Activated naive CD8-positive, alpha-beta T cell treated with anti-CD3 and anti-CD28 coated beads, Interleukin-2, amount 10 ng/mL, durations not matched to agents 7 days and 5 days (primary cell): Measurements from ENCODE around the gene SLMAP. TPM values are rescaled to one million over a fixed set of nuclear protein-coding genes. Genes with fewer than 3 reads are reported as not detected.

Experiments used
- ATAC-seq: fragments of 150-1000 bp; cut with Tn5 transposase; one replicate; pipeline ENCODE4 v1.10.0; 2021; ENCODE audit warnings: low read depth, moderate library complexity
- POLR2A ChIA-PET: fragments of 350-600 bp; sonication (Branson Sonifier 250); formaldehyde crosslinking; loops from one replicate; lab custom pipeline; 2021; ENCODE audit warnings: antibody characterized with exemption; lab: Charles Lee
- DNase-seq: peaks from one replicate; pipeline ENCODE4 v3.0.0; 2021
- H3K27ac Mint-ChIP-seq: one replicate; pipeline ENCODE4 v1.8.0; 2022; ENCODE audit warnings: mild to moderate bottlenecking, mixed read lengths
- H3K27me3 Mint-ChIP-seq: one replicate; pipeline ENCODE4 v1.8.0; 2022; ENCODE audit warnings: mild to moderate bottlenecking, moderate library complexity, mixed read lengths
- H3K36me3 Mint-ChIP-seq: one replicate; pipeline ENCODE4 v1.8.0; 2021; ENCODE audit warnings: mild to moderate bottlenecking, mixed read lengths
- H3K4me1 Mint-ChIP-seq: one replicate; pipeline ENCODE4 v1.8.0; 2021; ENCODE audit warnings: mixed read lengths
- H3K4me3 Mint-ChIP-seq: one replicate; pipeline ENCODE4 v1.8.0; 2022; ENCODE audit warnings: mild to moderate bottlenecking, moderate library complexity, mixed read lengths
- H3K9me3 Mint-ChIP-seq: one replicate; pipeline ENCODE4 v1.8.0; 2021; ENCODE audit warnings: mixed read lengths
- total RNA-seq, 2 experiments: library from RNA; stranded (reverse); gene quantifications; one replicate each; pipeline ENCODE4 v1.2.3, GENCODE V29; 2021

SLMAP gene
- total RNA-seq, 2 experiments from 2014 or later, result 58.0 to 69.7 TPM

DNA sequence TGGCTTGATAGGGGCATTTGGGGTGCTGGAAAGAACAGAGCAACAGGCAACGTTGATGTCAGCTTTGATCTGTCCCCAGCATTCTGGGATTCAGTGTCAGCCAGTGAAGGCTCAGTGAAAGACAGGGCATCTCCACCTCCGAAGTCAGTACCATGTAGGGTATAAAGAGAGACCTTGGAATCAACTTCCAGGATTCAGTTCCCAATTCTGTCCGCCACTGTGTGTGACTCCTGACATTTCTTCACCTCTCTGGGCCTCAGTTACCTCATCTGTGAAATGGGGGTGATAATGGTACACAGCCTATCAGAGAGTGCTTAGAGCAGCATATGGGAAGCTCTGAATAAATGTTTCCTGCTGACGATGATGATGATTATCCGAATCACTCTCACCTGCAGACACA is 196.5 kb downstream of the SLMAP start:
- no peak overlapping the region for H3K4me3 Mint-ChIP-seq
- POLR2A ChIA-PET, result no interaction called here

DNA sequence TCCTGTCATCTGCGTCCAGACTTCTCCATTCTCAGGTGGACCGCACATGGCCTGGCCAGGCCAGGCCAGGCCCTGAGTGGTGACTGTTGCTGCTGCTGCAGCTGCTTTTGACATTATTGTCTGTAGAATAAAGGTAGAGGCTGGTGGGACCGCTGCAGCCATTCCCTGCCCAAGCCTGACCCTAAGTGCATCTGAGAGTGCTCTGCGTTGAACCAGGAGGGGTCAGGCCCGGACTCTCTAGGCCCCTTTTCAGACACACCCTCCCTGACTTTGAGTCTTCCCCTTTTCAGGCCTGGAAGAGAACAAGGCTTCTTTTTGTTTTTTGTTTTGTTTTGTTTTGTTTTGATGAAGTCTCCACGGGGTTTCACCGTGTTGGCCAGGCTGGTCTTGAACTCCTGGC is 197.5 kb downstream of the SLMAP start:
- peaks cover 2% of the 10 kb centered on the region for H3K4me1 Mint-ChIP-seq
- no peak for ATAC-seq
- DNase-seq, result no peak
- H3K4me3 Mint-ChIP-seq, result no peak overlapping the region
- H3K9me3 Mint-ChIP-seq, result no peaks in the 10 kb centered on the region
- H3K27me3 Mint-ChIP-seq, result peaks cover 3% of the 10 kb centered on the region
- H3K36me3 Mint-ChIP-seq, result no peaks in the 10 kb centered on the region
- no peak overlapping the region for H3K27ac Mint-ChIP-seq
- POLR2A ChIA-PET, result no interaction called here

More for the DNA sequence above, 196.5 kb downstream of the SLMAP start:
- ATAC-seq, result no peak
- Mint-ChIP-seq H3K27me3 (peaks cover 3% of the 10 kb centered on the region), H3K27ac (no peak overlapping the region), H3K9me3 (no peaks in the 10 kb centered on the region), H3K36me3 (no peaks in the 10 kb centered on the region), H3K4me1 (peaks cover 2% of the 10 kb centered on the region)
- DNase-seq, result no peak

DNA sequence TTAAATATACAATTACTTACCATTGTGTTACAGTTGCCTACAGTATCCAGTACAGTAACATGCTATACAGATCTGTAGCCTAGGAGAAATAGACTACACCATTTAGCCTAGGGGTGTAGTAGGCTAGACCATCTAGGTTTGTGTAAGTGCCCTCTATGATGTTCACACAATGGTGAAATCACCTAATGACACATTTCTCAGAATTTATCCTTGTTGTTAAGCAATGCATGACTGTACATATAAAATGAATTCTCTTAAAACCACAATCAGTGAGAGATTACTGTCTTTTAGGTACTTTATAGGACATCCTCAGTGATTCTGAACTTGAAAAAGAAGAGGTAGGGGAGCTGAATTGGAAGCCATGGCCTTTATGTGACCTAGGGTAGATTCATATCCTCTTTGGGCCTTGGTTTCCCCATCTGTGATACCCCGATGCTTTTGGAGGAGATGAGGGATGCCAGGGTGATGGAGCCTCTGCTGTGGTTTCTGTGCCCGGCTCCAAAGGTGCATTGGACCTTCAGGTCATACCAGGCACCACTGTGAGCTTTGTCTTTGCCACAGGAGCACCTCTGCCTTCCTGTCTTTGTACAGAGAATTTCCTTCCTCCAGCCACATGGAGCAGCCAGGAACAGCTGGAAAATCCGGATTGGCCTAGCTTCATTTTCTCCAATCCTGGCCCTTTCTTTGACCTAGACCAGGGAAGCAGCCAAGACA is 200.2 kb downstream of the SLMAP start:
- peaks cover 5% of the 10 kb centered on the region for H3K4me1 Mint-ChIP-seq
- H3K27me3 Mint-ChIP-seq, result no peaks in the 10 kb centered on the region
- POLR2A ChIA-PET, result no interaction called here
- H3K4me3 Mint-ChIP-seq, result no peak overlapping the region
- H3K27ac Mint-ChIP-seq, result no peak overlapping the region
- H3K36me3 Mint-ChIP-seq, result no peaks in the 10 kb centered on the region
- H3K9me3 Mint-ChIP-seq, result no peaks in the 10 kb centered on the region
- no peak for DNase-seq
- ATAC-seq, result no peak

DNA sequence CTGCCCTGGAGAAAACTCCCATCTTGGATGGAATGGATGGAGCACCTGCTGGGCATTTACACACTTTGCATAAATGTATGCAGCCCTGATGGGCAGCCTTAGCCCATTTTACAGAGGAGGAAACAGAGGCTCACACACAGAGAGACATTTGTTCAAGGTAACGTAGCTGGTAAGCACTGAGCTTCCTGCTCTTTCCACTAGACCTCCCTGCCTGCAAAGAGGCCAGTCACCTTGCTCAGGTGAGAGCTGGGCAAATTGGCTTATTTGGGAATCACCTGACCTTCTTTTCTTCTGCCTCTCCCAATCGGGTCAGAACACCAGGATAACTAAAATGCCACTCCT is 200.7 kb downstream of the SLMAP start:
- POLR2A ChIA-PET, result no interaction called here
- Mint-ChIP-seq H3K9me3 (no peaks in the 10 kb centered on the region), H3K27ac (no peak overlapping the region), H3K36me3 (no peaks in the 10 kb centered on the region), H3K4me1 (peaks cover 3% of the 10 kb centered on the region), H3K27me3 (no peaks in the 10 kb centered on the region), H3K4me3 (no peak overlapping the region)
- DNase-seq (no peak), ATAC-seq (no peak)

- no peaks in the 10 kb centered on the region for H3K36me3 Mint-ChIP-seq
- H3K9me3 Mint-ChIP-seq, result no peaks in the 10 kb centered on the region
- H3K4me1 Mint-ChIP-seq, result peaks cover 3% of the 10 kb centered on the region
- no peak overlapping the region for H3K27ac Mint-ChIP-seq
- ATAC-seq, result no peak
- no peak overlapping the region for H3K4me3 Mint-ChIP-seq
- POLR2A ChIA-PET, result no interaction called here
- no peak for DNase-seq
- H3K27me3 Mint-ChIP-seq, result no peaks in the 10 kb centered on the region
Observed at GRCh38 chr3:57957824-57958223, 201.7 kb downstream of the SLMAP start.

DNA sequence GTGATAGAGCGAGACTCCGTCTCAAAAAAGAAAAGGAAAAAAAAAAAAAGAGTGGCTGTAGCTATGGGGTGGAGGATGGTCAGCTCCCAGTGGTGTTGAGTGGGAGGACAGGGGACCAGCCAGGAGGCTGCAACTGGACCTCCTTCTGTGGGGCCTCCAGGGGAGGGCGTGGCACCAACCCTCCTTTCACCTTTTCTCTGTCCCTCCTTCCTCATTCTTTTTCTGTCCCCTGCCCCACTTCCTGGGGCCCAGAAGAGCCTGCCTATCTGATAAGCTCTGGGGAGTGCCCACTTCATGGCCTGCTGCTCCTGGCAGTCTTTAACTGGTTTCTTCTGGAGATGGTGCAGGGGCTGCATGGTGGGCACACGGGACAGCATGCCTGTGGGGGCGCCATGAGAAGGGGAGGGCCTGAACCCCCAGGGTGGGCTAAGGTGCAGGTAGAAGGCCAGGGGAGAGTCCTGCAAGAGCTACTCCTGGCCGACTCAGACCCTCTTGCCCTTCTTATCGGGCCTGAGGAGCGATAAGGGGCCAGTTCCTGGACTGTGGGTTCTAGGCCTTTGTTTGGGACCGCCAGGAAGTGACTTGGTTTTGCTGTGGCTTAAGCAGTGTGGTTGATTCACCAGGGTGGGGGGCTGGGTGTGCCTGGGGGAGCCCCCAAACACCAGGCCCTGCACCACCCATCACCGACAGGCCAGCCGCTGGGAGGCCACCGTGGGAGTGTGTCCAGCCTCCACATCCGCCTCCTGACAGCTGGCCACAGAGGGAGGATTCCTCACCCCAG is 202.7 kb downstream of the SLMAP start:
- no peak for ATAC-seq
- peaks cover 3% of the 10 kb centered on the region for H3K4me1 Mint-ChIP-seq
- H3K36me3 Mint-ChIP-seq, result no peaks in the 10 kb centered on the region
- no peaks in the 10 kb centered on the region for H3K9me3 Mint-ChIP-seq
- POLR2A ChIA-PET, result no interaction called here
- no peak for DNase-seq
- no peak overlapping the region for H3K4me3 Mint-ChIP-seq
- H3K27me3 Mint-ChIP-seq, result no peaks in the 10 kb centered on the region
- H3K27ac Mint-ChIP-seq, result no peak overlapping the region

DNA sequence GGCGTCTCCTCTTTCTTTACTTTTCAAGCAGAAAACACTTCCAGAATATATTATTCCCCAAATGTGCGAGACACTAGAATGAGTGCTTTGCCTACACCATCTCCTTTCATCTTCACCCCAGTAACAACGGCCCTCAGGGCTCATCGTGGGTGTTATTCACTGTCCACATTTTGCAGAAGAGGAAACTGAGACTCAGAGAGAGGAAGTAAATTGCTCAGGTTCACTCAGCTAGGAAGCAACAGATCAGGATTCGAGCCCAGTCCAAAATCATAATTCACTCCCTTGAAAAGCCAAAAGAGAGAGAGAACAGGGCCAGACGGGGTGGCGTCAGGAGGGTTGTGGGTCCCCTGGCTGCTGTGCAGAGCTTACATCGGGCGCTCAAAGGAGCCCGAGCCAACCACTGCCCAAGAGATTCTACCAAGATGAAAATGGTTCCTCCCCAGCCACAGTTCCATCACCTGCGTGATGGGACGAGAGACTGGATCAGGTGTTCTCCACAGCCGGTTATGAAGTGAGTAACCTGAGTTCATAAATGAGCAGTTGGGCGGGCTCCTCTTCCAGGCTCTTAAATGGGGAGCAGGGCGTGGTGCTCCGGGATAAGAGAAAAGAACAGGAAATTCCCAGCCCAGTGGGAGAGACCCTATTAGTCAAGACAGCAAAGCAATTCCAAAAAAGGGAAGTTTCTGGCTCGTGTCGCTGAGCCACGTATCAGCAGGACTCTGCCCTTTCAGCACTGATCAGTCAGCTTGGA is 203.5 kb downstream of the SLMAP start:
- POLR2A ChIA-PET, result no interaction called here
- Mint-ChIP-seq H3K9me3 (no peaks in the 10 kb centered on the region), H3K4me1 (peaks cover 3% of the 10 kb centered on the region), H3K27ac (no peak overlapping the region), H3K4me3 (no peak overlapping the region), H3K36me3 (no peaks in the 10 kb centered on the region), H3K27me3 (no peaks in the 10 kb centered on the region)
- DNase-seq (no peak), ATAC-seq (no peak)

DNA sequence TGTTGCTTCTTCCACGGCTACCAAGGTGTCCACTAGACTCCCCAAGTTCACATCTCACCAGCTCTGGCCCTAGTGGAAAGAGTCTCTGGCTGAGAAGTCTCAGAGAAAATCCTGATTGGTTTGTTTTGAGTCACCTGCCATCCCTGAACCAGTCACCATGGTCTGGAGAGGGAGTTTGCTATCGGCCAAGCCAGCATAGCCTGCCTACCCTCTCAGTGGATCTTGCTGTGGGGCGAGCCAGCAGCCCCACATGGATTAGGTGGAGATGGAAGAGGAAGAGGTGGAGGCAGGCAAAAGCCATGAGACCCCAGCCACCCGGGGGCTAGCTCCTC is 204.0 kb downstream of the SLMAP start:
- H3K4me1 Mint-ChIP-seq, result peaks cover 3% of the 10 kb centered on the region
- H3K36me3 Mint-ChIP-seq, result no peaks in the 10 kb centered on the region
- POLR2A ChIA-PET, result no interaction called here
- no peak overlapping the region for H3K4me3 Mint-ChIP-seq
- no peak overlapping the region for H3K27ac Mint-ChIP-seq
- H3K27me3 Mint-ChIP-seq, result no peaks in the 10 kb centered on the region
- H3K9me3 Mint-ChIP-seq, result no peaks in the 10 kb centered on the region
- DNase-seq (no peak), ATAC-seq (no peak)

DNA sequence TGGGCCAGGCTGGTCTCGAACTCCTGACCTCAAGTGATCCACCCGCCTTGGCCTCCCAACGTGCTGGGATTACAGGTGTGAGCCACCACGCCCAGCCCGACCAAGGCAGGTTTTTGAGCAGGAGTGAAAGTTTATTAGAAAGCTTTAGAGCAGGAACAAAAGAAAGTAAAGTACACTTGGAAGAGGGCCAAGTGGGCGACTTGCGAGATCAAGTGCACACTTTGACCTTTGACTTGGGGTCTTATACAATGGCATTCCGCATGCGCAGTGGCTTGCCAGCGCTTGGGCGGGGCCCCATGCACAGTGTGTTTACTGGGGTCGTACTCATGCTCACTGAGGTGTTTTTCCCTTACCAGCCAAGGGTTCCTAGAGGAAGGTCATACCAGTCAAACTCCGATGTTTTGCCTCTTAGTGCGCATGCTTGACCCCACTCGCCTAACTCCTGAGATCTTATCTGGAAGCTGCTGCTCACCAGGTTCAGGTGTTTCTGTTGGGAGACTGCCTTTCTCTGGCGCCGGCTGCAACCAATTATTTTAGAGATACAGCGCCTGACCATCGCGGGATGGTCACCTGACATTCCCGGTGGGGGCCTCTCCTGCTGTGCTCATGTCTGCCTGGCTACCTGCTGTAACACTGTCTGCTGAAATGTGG is 205.2 kb downstream of the SLMAP start:
- DNase-seq (no peak), ATAC-seq (no peak)
- H3K27ac Mint-ChIP-seq, result no peak overlapping the region
- H3K27me3 Mint-ChIP-seq, result no peaks in the 10 kb centered on the region
- peaks cover 3% of the 10 kb centered on the region for H3K4me1 Mint-ChIP-seq
- POLR2A ChIA-PET, result no interaction called here
- no peaks in the 10 kb centered on the region for H3K36me3 Mint-ChIP-seq
- no peaks in the 10 kb centered on the region for H3K9me3 Mint-ChIP-seq
- H3K4me3 Mint-ChIP-seq, result no peak overlapping the region

DNA sequence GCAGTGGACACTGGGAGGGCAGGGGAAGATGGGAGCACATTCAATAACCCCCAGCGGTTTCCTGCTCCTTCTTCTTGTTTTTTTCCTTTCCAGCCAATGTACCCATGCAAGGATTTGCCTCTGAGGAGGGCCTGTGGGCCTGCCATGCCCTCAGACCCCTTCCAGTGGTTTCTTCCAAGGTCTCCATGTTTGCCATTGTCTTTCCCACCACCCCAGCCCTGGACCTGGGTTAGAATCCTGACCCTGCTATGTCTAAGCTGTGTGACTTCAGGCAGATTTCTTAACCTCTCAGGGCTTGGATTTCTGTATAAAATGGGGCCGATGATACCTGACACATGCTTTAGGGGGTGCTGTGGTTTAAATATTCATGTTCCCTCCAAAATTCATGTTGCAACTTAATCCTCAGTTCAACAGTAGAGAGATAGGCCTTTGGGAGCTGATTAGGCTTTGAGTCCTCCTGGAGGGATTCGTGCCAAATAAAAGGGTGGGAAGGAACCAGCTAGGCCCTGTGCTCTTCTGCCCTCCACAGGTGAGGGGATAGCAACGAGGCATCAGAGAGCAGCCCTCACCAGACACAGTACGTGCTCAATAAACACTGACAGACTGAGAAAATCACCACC is 205.8 kb downstream of the SLMAP start:
- no peaks in the 10 kb centered on the region for H3K27me3 Mint-ChIP-seq
- ATAC-seq (no peak), DNase-seq (no peak)
- no peaks in the 10 kb centered on the region for H3K36me3 Mint-ChIP-seq
- no peaks in the 10 kb centered on the region for H3K9me3 Mint-ChIP-seq
- H3K4me1 Mint-ChIP-seq, result peaks cover 3% of the 10 kb centered on the region
- POLR2A ChIA-PET, result interaction anchor here (0.5 kb wide), 1 partner anchor 72 kb away, joined by 3 read pairs; no protein-coding TSS in a partner anchor
- no peak overlapping the region for H3K4me3 Mint-ChIP-seq
- no peak overlapping the region for H3K27ac Mint-ChIP-seq

DNA sequence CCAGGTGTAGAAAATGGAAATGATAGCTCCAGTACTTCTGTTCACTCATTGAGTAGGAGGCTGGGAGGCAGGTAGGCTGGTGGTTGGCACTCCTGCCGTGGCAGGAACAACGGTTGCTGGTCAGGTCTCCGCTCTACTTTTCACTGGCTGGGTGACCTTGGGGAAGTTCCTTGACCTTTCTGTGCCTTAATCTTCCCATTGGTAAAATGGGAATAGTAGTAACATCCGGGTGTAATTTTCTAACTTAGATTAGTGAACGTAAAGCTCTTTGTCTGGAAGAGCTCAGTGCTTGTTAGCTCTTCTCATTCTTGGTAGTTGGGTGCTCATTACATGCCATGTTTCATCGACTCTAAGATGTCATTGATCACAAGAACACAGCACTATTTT is 206.3 kb downstream of the SLMAP start:
- no peak for ATAC-seq
- Mint-ChIP-seq H3K27me3 (no peaks in the 10 kb centered on the region), H3K4me3 (no peak overlapping the region), H3K36me3 (no peaks in the 10 kb centered on the region), H3K27ac (no peak overlapping the region), H3K9me3 (no peaks in the 10 kb centered on the region), H3K4me1 (peaks cover 7% of the 10 kb centered on the region)
- POLR2A ChIA-PET, result interaction anchor here (0.5 kb wide), 1 partner anchor 72 kb away, joined by 3 read pairs; no protein-coding TSS in a partner anchor
- DNase-seq, result no peak

DNA sequence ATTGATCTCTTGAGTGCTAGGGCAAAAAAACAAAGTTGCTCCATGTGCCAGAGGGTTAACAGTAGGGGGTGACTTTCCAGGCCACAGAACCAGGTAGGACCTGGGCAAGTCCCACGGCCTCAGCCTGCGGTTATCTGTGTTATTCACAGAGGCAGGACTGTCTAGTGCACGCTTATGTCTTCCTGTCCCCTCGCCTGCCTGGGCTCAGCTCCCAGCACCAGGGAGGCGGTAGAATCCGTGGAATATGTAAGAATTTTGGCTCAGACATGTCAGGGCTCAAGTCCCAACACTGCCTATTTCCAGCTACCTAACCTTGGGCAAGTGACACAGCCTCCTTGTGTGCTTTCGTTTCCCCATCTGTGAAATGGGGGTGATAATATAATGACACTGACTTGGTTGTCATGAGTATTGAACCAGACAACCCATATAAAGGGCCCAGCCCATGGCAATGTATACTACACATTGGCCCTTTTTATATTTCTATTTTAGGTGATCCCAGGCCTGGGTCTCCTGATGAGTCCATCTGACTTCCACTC is 207.8 kb downstream of the SLMAP start:
- DNase-seq, result no peak
- no peaks in the 10 kb centered on the region for H3K36me3 Mint-ChIP-seq
- no peak overlapping the region for H3K27ac Mint-ChIP-seq
- peaks cover 12% of the 10 kb centered on the region for H3K4me1 Mint-ChIP-seq
- POLR2A ChIA-PET, result no interaction called here
- no peak overlapping the region for H3K4me3 Mint-ChIP-seq
- no peaks in the 10 kb centered on the region for H3K27me3 Mint-ChIP-seq
- no peaks in the 10 kb centered on the region for H3K9me3 Mint-ChIP-seq
- ATAC-seq, result no peak

DNA sequence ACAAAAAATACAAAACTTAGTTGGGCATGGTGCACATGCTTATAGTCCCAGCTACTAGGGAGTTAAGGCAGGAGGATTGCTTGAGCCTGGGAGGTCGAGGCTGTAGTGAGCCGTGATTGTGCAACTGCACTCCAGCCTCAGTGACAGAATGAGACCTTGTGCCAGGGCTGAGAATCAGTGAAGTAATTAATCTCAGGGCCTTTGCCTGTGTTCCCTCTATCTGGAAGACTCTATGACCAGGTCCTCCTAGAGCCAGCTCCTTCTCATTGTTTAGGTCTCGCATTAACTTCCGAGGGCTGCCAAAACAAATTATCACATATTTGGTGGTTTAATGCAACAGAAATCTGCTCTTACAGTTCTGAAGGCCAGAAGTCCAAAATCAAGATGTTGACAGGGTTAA is 210.7 kb downstream of the SLMAP start:
- H3K4me1 Mint-ChIP-seq, result peaks cover 10% of the 10 kb centered on the region
- H3K27ac Mint-ChIP-seq, result no peak overlapping the region
- no peaks in the 10 kb centered on the region for H3K27me3 Mint-ChIP-seq
- no peaks in the 10 kb centered on the region for H3K36me3 Mint-ChIP-seq
- no peak for ATAC-seq
- no peak for DNase-seq
- no peaks in the 10 kb centered on the region for H3K9me3 Mint-ChIP-seq
- POLR2A ChIA-PET, result no interaction called here
- no peak overlapping the region for H3K4me3 Mint-ChIP-seq
